Daoy (cell line): ENCODE measurements around the gene UTRN. TPM values are rescaled to one million over a fixed set of nuclear protein-coding genes. Genes with fewer than 3 reads are reported as not detected.
A peak's percentile ranks its signal among the peaks of the same experiment; 100 is the strongest.

ENCODE experiments used
- DNase-seq: peaks from one replicate; pipeline ENCODE4 v3.0.0-alpha.2; 2015; ENCODE audit warnings: low read depth
- total RNA-seq: library from RNA; depleted of rRNA; stranded (reverse); fragments of >200 nt; shearing (Covaris generic); gene quantifications from 2 replicates; pipeline ENCODE4 v1.2.3, GENCODE V29; 2014

The UTRN gene
- total RNA-seq, 1 experiment from 2014 or later, result 26.9 TPM

- DNase-seq, result peak; percentile 12
These were observed 1.3 kb upstream of the UTRN start for GRCh38 chr6:144283646-144284477.

GRCh38 chr6:144284478-144284782 is 705 bp upstream of the UTRN start:
- DNase-seq, result no peak

- no peak for DNase-seq
These were observed 338 bp downstream of the UTRN start for GRCh38 chr6:144285548-144285797.

DNA sequence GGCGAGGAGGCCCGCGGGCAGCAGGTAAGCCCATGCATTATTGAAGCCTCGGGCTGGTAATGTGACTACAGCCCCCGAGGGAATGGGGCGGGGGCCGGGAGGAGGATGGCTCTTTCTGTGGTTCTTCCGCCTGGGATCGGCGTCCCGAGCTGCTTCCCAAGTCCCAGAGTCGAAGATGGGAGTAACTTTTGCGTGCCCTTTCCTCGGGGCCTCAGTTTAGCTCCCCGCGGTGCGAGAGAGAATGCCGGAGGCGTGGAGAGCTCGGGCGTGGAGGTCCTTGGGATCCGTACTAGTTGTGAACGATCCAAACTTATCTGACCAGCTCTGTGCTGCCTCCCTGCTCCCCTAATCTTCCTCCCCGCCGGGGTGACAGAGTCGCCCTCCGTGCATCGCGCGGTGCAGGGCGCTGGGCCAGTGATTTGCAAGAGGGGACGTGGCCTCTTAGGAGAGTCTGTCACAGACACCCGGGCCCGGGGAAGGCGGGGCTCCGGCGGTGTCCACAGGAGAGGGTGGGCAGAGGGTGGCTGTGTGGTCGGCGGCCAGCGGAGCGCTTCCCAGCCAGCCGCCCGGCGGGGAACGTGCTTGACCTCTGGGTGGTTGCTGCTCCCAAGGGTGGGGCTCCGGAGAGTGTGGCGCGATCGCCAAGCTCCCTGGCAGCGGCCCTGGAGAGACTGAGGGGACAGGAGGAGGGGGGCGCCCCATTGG is 815 bp downstream of the UTRN start:
- DNase-seq, result peak; percentile 64

GRCh38 chr6:144286503-144287393 is 1.6 kb downstream of the UTRN start:
- DNase-seq, result peak; percentile 91

- DNase-seq, result no peak
These were observed 3.9 kb downstream of the UTRN start for GRCh38 chr6:144289006-144289405.

DNA sequence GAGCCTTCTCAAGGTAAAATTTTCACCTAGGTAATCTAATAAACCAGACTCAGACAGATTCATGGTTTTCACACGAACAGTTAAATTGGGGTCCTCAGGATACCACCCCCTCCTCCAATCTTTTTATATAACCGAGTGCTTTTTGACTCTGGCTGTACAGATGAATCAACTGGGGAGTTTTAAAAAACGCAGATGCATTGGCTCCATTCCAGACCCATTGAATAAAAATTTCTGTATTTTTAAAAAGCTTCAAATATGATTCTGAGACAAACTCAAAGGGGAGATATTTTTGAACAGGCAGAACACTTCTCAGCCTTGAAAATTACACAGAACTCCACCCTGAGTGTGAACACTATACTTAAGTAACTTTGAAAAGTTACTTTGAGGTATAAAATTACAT is 7.2 kb downstream of the UTRN start:
- DNase-seq, result no peak

GRCh38 chr6:144294016-144294415 is 8.9 kb downstream of the UTRN start:
- DNase-seq, result peak; percentile 50

GRCh38 chr6:144295211-144295610 is 10.1 kb downstream of the UTRN start:
- DNase-seq, result no peak

GRCh38 chr6:144295981-144296767 is 11.0 kb downstream of the UTRN start:
- DNase-seq, result no peak

GRCh38 chr6:144296973-144297372 is 11.8 kb downstream of the UTRN start:
- DNase-seq, result no peak

- DNase-seq, result no peak
These were observed 12.5 kb downstream of the UTRN start for GRCh38 chr6:144297511-144298100.

- no peak for DNase-seq
These were observed 13.1 kb downstream of the UTRN start for GRCh38 chr6:144298194-144298593.

- no peak for DNase-seq
These were observed 13.8 kb downstream of the UTRN start for GRCh38 chr6:144298916-144299315.

DNA sequence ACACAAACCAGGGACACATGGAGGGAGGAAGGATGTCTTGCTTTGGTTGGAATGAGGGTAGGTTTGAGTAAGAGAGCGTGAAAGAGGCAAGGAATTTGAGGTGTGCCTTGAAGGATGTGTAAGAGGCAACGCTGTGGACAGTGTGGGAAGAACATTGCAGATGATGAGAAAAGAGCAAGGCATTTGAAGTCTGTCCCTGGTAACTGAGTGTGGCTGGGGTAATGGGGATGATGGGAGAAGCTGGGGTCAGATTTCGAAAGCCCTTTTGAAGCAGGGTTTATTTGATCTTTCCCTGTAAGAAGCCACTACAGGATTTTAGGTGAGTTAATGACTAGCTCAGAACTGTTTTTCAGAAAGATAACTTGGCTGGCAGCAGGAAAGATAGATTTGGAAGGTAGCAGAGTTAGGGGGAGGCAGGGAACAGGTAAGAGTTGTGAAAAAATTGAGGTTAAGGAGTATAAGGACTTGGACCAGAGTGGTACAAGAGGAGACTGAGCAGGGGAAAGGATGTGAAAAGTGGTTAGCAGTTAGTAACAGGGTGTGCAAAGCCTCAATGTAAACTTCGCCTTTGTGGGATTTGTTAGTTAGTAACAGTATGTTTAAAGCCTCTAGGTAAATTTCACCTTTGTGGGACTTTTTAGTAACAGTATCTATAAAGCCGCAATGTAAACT is 17.7 kb downstream of the UTRN start:
- DNase-seq, result no peak

- DNase-seq, result no peak
These were observed 19.2 kb downstream of the UTRN start for GRCh38 chr6:144304223-144304848.

- no peak for DNase-seq
These were observed 20.4 kb downstream of the UTRN start for GRCh38 chr6:144305567-144305966.

DNA sequence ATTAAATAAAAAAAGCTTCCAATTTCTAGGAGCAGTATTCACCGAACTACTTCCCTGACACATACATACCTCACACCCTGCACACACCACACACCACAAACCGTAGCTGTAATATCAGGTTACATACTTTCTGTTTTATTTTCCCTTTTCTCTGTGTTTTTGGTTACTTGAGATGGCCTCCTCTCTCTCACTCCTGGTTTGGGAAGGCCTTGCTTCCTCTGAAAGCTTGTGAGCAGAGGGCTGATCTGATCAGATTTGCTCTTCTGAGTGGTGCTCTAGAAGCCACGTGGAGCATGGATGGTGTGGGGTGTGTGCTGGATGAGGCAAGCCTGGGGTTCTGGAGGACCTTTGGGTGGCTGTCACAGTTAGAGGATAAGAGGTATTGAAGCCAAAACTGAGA is 20.9 kb downstream of the UTRN start:
- DNase-seq, result peak; percentile 77

DNA sequence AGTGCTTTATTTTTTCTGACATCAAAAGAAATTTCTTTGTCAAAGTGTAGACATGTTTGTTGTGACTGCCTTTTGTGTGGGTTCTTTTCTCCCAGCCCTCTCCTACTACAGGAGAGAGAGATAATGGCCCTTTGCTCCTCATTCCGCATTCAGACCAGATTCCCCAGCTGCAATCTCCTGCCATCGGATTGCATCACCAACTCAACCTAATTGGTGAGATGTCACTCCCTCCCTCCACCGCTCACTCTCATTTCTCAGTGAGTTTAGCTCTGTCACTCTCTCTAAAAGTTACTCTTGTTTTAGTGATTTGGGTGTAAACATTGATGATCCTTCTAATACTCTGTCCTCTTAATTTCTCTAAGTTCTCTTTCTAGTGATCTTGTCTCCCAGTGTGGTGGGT is 22.7 kb downstream of the UTRN start:
- no peak for DNase-seq

DNA sequence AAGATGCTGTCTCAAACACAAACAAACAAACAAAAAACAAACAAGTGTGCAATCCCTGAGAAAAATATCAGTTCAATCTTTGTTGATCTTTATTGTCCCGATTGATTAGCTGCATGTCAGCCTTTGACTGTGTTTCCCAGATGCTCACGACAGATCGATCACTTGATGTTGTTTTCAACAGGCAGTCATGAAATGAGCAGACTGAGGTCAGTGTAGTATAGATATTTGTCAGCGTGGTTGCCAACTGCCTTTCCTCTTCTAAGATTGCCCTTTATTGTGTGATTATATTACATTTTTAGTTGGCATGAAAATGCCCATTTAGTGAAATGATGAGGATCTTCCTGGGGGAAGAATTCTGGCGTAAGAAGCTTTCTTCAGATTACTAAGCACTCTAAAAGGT is 25.6 kb downstream of the UTRN start:
- no peak for DNase-seq
